PC-9 (cell line): ENCODE data around the gene LBP. TPM values are rescaled to one million over a fixed set of nuclear protein-coding genes. Genes with fewer than 3 reads are reported as not detected.

Experiments used
- BruUV-seq: library from RNA; stranded (reverse); fragments of 400-500 nt; replicated peaks from 2 replicates; lab custom pipeline; 2021; lab: Mats Ljungman, UMichigan
- CTCF ChIA-PET: fragments of 300-600 bp; sonication (Branson Sonifier 250); formaldehyde crosslinking; loops from one replicate; lab custom pipeline; 2022; ENCODE audit warnings: antibody characterized with exemption; lab: Charles Lee
- POLR2A ChIA-PET: fragments of 300-600 bp; sonication (Branson Sonifier 250); formaldehyde crosslinking; loops from one replicate; lab custom pipeline; 2022; ENCODE audit warnings: antibody characterized with exemption; ENCODE audit not compliant: unreplicated experiment; lab: Charles Lee
- DNase-seq, 2 experiments: peaks; one replicate each; pipeline versions ENCODE4 v3.0.0 to v3.0.0-alpha.2; 2015 to 2022; ENCODE audit warnings: mixed read lengths in 1 of 2
- H2AFZ ChIP-seq: fragments of 200-600 bp; sonication (generic); 2 replicates; pipeline ENCODE4 v1.8.1; 2017; ENCODE audit warnings: antibody characterized with exemption
- H3F3A ChIP-seq: fragments of 200-600 bp; sonication (generic); 2 replicates; pipeline ENCODE4 v1.8.1; 2017; ENCODE audit warnings: antibody characterized with exemption, mild to moderate bottlenecking, low read depth; ENCODE audit not compliant: insufficient read depth
- H3K27ac ChIP-seq: fragments of 200-600 bp; sonication (generic); 2 replicates; pipeline ENCODE4 v1.6.1; 2016; ENCODE audit warnings: mixed run types
- H3K27me3 ChIP-seq: fragments of 200-600 bp; sonication (generic); 2 replicates; pipeline ENCODE4 v1.6.1; 2016; ENCODE audit warnings: low read depth, mixed run types; ENCODE audit not compliant: insufficient read depth
- H3K36me3 ChIP-seq: fragments of 200-600 bp; sonication (generic); 2 replicates; pipeline ENCODE4 v1.6.1; 2016; ENCODE audit warnings: low read depth, mixed run types
- H3K4me1 ChIP-seq: fragments of 200-600 bp; sonication (generic); replicated peaks from 2 replicates; pipeline ENCODE4 v1.6.1; 2016; ENCODE audit warnings: mixed run types; ENCODE audit not compliant: insufficient read depth
- H3K4me2 ChIP-seq: fragments of 200-600 bp; sonication (generic); 2 replicates; pipeline ENCODE4 v1.6.1; 2017; ENCODE audit warnings: mixed run types
- H3K4me3 ChIP-seq: fragments of 200-600 bp; sonication (generic); 2 replicates; pipeline ENCODE4 v1.6.1; 2016; ENCODE audit warnings: mixed run types
- H3K79me2 ChIP-seq: fragments of 200-600 bp; sonication (generic); 2 replicates; pipeline ENCODE4 v1.6.1; 2017; ENCODE audit warnings: low read depth, mixed run types
- H3K9me2 ChIP-seq: fragments of 200-600 bp; sonication (generic); 2 replicates; pipeline ENCODE4 v1.8.1; 2017; ENCODE audit warnings: mild to moderate bottlenecking; ENCODE audit not compliant: insufficient read depth
- H3K9me3 ChIP-seq: fragments of 200-600 bp; sonication (generic); 2 replicates; pipeline ENCODE4 v1.8.1; 2016; ENCODE audit warnings: low read depth; ENCODE audit not compliant: insufficient read depth
- H4K20me1 ChIP-seq: fragments of 200-600 bp; sonication (generic); 2 replicates; pipeline ENCODE4 v1.8.1; 2017; ENCODE audit not compliant: insufficient read depth
- CTCF ChIP-seq: fragments of 200-600 bp; sonication (generic); conservative IDR thresholded peaks from 2 replicates; pipeline ENCODE4 v1.6.1; 2017; ENCODE audit warnings: mixed run types, antibody characterized with exemption, mild to moderate bottlenecking, moderate library complexity
- EZH2 ChIP-seq: fragments of 200-600 bp; sonication (generic); IDR thresholded peaks from 2 replicates; pipeline ENCODE4 v1.8.0; 2017; ENCODE audit warnings: antibody characterized with exemption, low read depth
- intact Hi-C: fragments of 100-400 bp; cut with micrococcal nuclease; formaldehyde crosslinking; loops from one replicate; pipeline ENCODE4 v1.10.0; 2022; ENCODE audit not compliant: unreplicated experiment
- total RNA-seq: library from RNA; stranded (reverse); gene quantifications from 2 replicates; pipeline ENCODE4 v1.2.3, GENCODE V29; 2021

LBP gene
- total RNA-seq, 1 experiment from 2014 or later, result not detected

- H4K20me1 ChIP-seq, result no peaks in the 10 kb centered on the region
- POLR2A ChIA-PET, result no interaction called here
- BruUV-seq, result no TSS peak
- no peak overlapping the region for H3K4me3 ChIP-seq
- H3K36me3 ChIP-seq, result no peaks in the 10 kb centered on the region
- no peaks in the 10 kb centered on the region for H3K79me2 ChIP-seq
- no peaks in the 10 kb centered on the region for H3K9me2 ChIP-seq
- TF ChIP-seq EZH2 (no peak), CTCF (peak; percentile 81)
- no peak overlapping the region for H3K4me2 ChIP-seq
- no peak overlapping the region for H2AFZ ChIP-seq
- no peaks in the 10 kb centered on the region for H3K9me3 ChIP-seq
- H3K4me1 ChIP-seq, result no peaks in the 10 kb centered on the region
- peak in 1 of 2 experiments; percentile 47 for DNase-seq
- CTCF ChIA-PET, result interaction anchor here (0.7 to 1.1 kb wide), 4 partner anchors 75 to 264 kb away, joined by 3 to 5 read pairs (median 3); no protein-coding TSS in a partner anchor
- peaks cover 49% of the 10 kb centered on the region for H3K27me3 ChIP-seq
- intact Hi-C loops, result loop anchor here (1.0 to 5.0 kb wide), 4 partner anchors 93 to 760 kb away; partner anchors contain the start of gene TGM2
- no peak overlapping the region for H3K27ac ChIP-seq
- H3F3A ChIP-seq, result no peaks in the 10 kb centered on the region
Measured at GRCh38 chr20:38321959-38322598, 24.2 kb upstream of the LBP start.

- no peak overlapping the region for H2AFZ ChIP-seq
- no peaks in the 10 kb centered on the region for H4K20me1 ChIP-seq
- H3K36me3 ChIP-seq, result no peaks in the 10 kb centered on the region
- TF ChIP-seq EZH2 (no peak), CTCF (no peak)
- H3F3A ChIP-seq, result no peaks in the 10 kb centered on the region
- intact Hi-C loops, result loop anchor here (5.0 kb wide), 2 partner anchors 157 to 762 kb away; partner anchors contain the start of gene TGM2
- H3K4me2 ChIP-seq, result no peak overlapping the region
- peaks cover 56% of the 10 kb centered on the region for H3K27me3 ChIP-seq
- no TSS peak for BruUV-seq
- POLR2A ChIA-PET, result interaction anchor here (0.6 kb wide), 1 partner anchor 103 kb away, joined by 4 read pairs; no protein-coding TSS in a partner anchor
- no peaks in the 10 kb centered on the region for H3K9me2 ChIP-seq
- DNase-seq, result no peak
- H3K9me3 ChIP-seq, result no peaks in the 10 kb centered on the region
- CTCF ChIA-PET, result no interaction called here
- H3K79me2 ChIP-seq, result no peaks in the 10 kb centered on the region
- H3K4me1 ChIP-seq, result no peaks in the 10 kb centered on the region
- no peak overlapping the region for H3K27ac ChIP-seq
- no peak overlapping the region for H3K4me3 ChIP-seq
Measured at GRCh38 chr20:38324159-38324558, 22.1 kb upstream of the LBP start.

GRCh38 chr20:38325167-38325566 lies 21.1 kb upstream of the LBP start:
- POLR2A ChIA-PET, result no interaction called here
- no peaks in the 10 kb centered on the region for H3K9me2 ChIP-seq
- intact Hi-C loops, result no loop called here
- no peak overlapping the region for H2AFZ ChIP-seq
- no peaks in the 10 kb centered on the region for H3F3A ChIP-seq
- no peaks in the 10 kb centered on the region for H3K79me2 ChIP-seq
- no peak for DNase-seq
- CTCF ChIA-PET, result interaction anchor here (0.5 to 0.6 kb wide), 2 partner anchors 13 to 287 kb away, joined by 3 to 4 read pairs; no protein-coding TSS in a partner anchor
- H3K27me3 ChIP-seq, result peaks cover 51% of the 10 kb centered on the region
- TF ChIP-seq EZH2 (no peak), CTCF (no peak)
- no peaks in the 10 kb centered on the region for H3K4me1 ChIP-seq
- no TSS peak for BruUV-seq
- H3K4me2 ChIP-seq, result no peak overlapping the region
- no peaks in the 10 kb centered on the region for H3K36me3 ChIP-seq
- H3K9me3 ChIP-seq, result no peaks in the 10 kb centered on the region
- H3K4me3 ChIP-seq, result no peak overlapping the region
- H3K27ac ChIP-seq, result no peak overlapping the region
- no peaks in the 10 kb centered on the region for H4K20me1 ChIP-seq
